Astrocyte of the spinal cord (primary cell): ENCODE data around the gene CAV2.

Source experiments
- DNase-seq: peaks from one replicate; pipeline ENCODE4 v3.0.0; 2011; ENCODE audit warnings: low read depth, low spot score
- H3K4me3 ChIP-seq: 2 replicates; pipeline ENCODE4 v1.5.1; 2011; ENCODE audit warnings: low read depth, mild to moderate bottlenecking, low read length, moderate library complexity
- CTCF ChIP-seq: IDR thresholded peaks from 2 replicates; pipeline ENCODE4 v1.5.1; 2012; ENCODE audit warnings: low read depth, mild to moderate bottlenecking, low read length, inconsistent platforms
- in situ Hi-C: cut with HindIII; loops from 2 replicates; pipeline ENCODE4 v1.10.0; 2017; ENCODE audit warnings: low sequenced_read_pairs

CAV2 gene

DNA sequence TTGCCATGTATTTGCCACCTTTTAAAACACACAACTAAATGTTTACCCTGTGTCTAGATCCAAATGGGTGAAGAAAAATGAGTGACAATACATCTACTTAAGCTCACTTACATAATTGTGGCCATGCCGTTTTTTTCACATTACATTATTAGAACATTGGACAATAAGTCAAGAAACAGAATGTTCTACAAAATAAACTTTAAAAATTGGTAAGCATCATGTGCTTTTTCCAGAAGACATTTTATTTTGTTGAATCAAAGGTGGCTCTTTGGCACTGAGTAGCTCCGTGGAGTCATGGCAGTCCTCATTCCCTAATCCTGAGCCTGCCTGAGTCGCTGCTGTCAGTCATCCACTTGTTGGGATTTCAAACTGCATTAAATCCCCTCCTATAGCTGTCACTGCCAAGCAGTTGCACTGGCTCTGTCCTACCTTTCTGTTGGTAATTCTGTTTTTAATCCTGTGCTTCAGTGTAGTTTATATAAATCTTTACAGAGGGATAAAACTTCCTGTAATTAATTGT lies 57.6 kb downstream of the CAV2 start:
- no peak overlapping the region for H3K4me3 ChIP-seq
- no peak for DNase-seq
- TF ChIP-seq CTCF, result no peak
- in situ Hi-C loops, result no loop called here

DNA sequence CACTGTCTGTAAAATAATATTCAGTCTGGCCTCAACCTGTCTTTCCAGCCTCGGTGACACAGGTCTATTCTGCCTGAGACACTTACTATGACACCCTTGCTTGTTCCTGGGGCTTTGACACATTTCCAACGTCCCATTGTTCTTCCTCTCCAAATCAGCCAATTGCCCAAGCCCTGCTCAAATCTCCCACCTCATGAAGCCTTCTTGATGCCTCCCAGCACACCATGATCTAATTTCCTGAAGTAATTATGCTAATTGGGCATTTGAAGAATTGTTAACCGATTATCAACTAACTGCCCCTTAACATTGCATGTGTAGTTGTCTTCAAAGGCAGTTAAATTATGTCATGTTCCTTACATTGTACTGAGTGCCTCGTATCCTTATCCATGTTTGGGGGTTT lies 58.4 kb downstream of the CAV2 start:
- in situ Hi-C loops, result no loop called here
- DNase-seq, result no peak
- TF ChIP-seq CTCF, result no peak
- H3K4me3 ChIP-seq, result no peak overlapping the region
